ENCODE data around the gene SKA1. TPM values are rescaled to one million over a fixed set of nuclear protein-coding genes. Genes with fewer than 3 reads are reported as not detected.

Gene SKA1
- total and polyA plus RNA-seq, 2 of the 4 experiments (the other 2 are of a cell fraction): 5.8 to 5.9 TPM

- Histone ChIP-seq H4K20me1 (ENCODE audit: insufficient read depth, low read length) (no peaks in the 10 kb centered on the region), H4K91ac (ENCODE audit: insufficient read depth, low read depth, low read length) (no peak overlapping the region), H2BK5ac (ENCODE audit: low read depth, low read length, poor library complexity, severe bottlenecking) (no peak overlapping the region), H3K18ac (ENCODE audit: low read depth, low read length) (no peak overlapping the region), H3K4me3 (ENCODE audit: insufficient read depth, low read depth, low read length) (no peak overlapping the region), H2AFZ (replicated peaks; ENCODE audit: low read length, poor library complexity) (no peak overlapping the region), H3K36me3 (ENCODE audit: control insufficient read depth, insufficient read depth, low read length) (no peaks in the 10 kb centered on the region), H3K27ac (ENCODE audit: insufficient read depth, low read length) (no peak overlapping the region), H2BK15ac (ENCODE audit: low read depth, low read length) (no peak overlapping the region), H3K27me3 (ENCODE audit: control insufficient read depth, insufficient read depth, low read length) (no peaks in the 10 kb centered on the region; the same call in 1 of the 2 replicates), H3K79me1 (ENCODE audit: low read depth in 1 of 2, low read length in 2 of 2) (no peaks in the 10 kb centered on the region), H2AK5ac (ENCODE audit: low read depth, low read length) (no peak overlapping the region), H4K5ac (ENCODE audit: low read depth, low read length) (no peak overlapping the region), H3K4ac (ENCODE audit: low read depth, low read length) (no peak overlapping the region), H3K4me2 (ENCODE audit: low read depth, low read length) (no peak overlapping the region), H3K9me1 (ENCODE audit: insufficient read depth, low read length) (no peaks in the 10 kb centered on the region), H2BK20ac (ENCODE audit: low read depth, low read length) (no peak overlapping the region), H3K56ac (ENCODE audit: extremely low read depth, insufficient read depth, low read length) (no peak overlapping the region), H2AK9ac (replicated peaks; ENCODE audit: low read depth, low read length, poor library complexity) (no peak overlapping the region), H4K8ac (ENCODE audit: low read depth in 2 of 2, low read length in 2 of 2) (no peak overlapping the region), H2BK120ac (ENCODE audit: low read depth, low read length) (no peak overlapping the region), H3K4me1 (ENCODE audit: control insufficient read depth, insufficient read depth, low read length) (no peaks in the 10 kb centered on the region), H3K23ac (ENCODE audit: low read depth, low read length) (no peak overlapping the region), H3K9ac (ENCODE audit: low read depth, low read length) (no peak overlapping the region), H3K14ac (replicated peaks; ENCODE audit: low read depth, low read length) (no peak overlapping the region), H3K9me3 (ENCODE audit: control insufficient read depth, insufficient read depth, low read length) (no peaks in the 10 kb centered on the region)
- POLR2A ChIA-PET (ENCODE audit: unreplicated experiment): no interaction called here
- intact Hi-C loops (cut with micrococcal nuclease) (no loop called here), dilution Hi-C loops (cut with HindIII; ENCODE audit: low sequenced_read_pairs, unreplicated experiment) (no loop called here), in situ Hi-C loops (cut with MboI; ENCODE audit: low sequenced_read_pairs) (no loop called here)
- CTCF ChIA-PET: no interaction called here
- TF ChIP-seq FOS (IDR thresholded peaks at IDR 0.05; ENCODE audit: low read depth, low read length) (no peak), RFX5 (IDR thresholded peaks at IDR 0.05; ENCODE audit: low read depth, low read length) (no peak), NFE2L2 (IDR thresholded peaks at IDR 0.05; ENCODE audit: low read depth, low read length) (no peak), RCOR1 (IDR thresholded peaks at IDR 0.05; ENCODE audit: insufficient replicate concordance, low read length) (no peak), CEBPB (IDR thresholded peaks at IDR 0.05; ENCODE audit: low read depth, low read length) (no peak), CTCF (conservative IDR thresholded peaks at IDR 0.05; ENCODE audit: low read depth, low read length) (no peak), POLR2A (IDR thresholded peaks at IDR 0.05; ENCODE audit: low read depth, low read length) (no peak), MAZ (IDR thresholded peaks at IDR 0.05; ENCODE audit: borderline replicate concordance, low read depth, low read length) (no peak), CHD1 (IDR thresholded peaks at IDR 0.05; ENCODE audit: low read depth, low read length) (no peak), ELK1 (IDR thresholded peaks at IDR 0.05; ENCODE audit: borderline replicate concordance, low read depth, low read length) (no peak), SMC3 (IDR thresholded peaks at IDR 0.05; ENCODE audit: low read depth, low read length) (no peak), RAD21 (IDR thresholded peaks at IDR 0.05; ENCODE audit: low read length) (no peak), MAFK (IDR thresholded peaks at IDR 0.05; ENCODE audit: low read depth, low read length) (no peak), BHLHE40 (IDR thresholded peaks at IDR 0.05; ENCODE audit: low read depth, low read length) (no peak)
- ATAC-seq (ENCODE audit: low read depth) (no peak), DNase-seq (no peak)
- no CpG with 5 or more reads among the region's 2 CpGs for WGBS, 2 experiments (ENCODE audit: extremely low coverage in 2 of 2, insufficient read length in 1 of 2)
- BruUV-seq (replicated peaks): no TSS peak
Observed at GRCh38 chr18:50338122-50338521, 36.7 kb upstream of the SKA1 start.

Data from IMR-90 (cell line).